Loucy (cell line): Measurements from ENCODE around the gene TEDC2.

Experiments
- EZH2phosphoT487 ChIP-seq: fragments of 200-600 bp; IDR thresholded peaks from 2 replicates; pipeline ENCODE4 v1.6.1; 2018; ENCODE audit warnings: antibody characterized with exemption, mild to moderate bottlenecking, moderate library complexity, borderline replicate concordance
- TF ChIP-seq, protein P1 (sequence below): fragments of 200-600 bp; sonication (generic); conservative IDR thresholded peaks from 2 replicates; pipeline ENCODE4 v1.5.1; 2014; ENCODE audit warnings: mild to moderate bottlenecking, antibody characterized with exemption, low read length

DNA sequence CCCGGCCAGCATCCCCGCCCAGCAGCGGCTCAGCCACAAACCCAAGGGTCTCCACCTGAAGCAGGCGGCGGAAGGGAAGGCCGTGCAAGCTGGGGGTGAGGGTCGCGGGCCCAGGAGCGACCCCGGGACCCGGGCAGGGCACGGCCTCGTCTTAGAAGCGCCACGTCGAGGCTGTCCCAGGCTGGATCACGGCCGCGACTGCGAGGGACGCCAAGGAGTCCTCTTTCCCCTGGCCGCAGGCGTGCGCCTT, 31.2 kb upstream of the TEDC2 start:
- TF ChIP-seq, protein P1, sequence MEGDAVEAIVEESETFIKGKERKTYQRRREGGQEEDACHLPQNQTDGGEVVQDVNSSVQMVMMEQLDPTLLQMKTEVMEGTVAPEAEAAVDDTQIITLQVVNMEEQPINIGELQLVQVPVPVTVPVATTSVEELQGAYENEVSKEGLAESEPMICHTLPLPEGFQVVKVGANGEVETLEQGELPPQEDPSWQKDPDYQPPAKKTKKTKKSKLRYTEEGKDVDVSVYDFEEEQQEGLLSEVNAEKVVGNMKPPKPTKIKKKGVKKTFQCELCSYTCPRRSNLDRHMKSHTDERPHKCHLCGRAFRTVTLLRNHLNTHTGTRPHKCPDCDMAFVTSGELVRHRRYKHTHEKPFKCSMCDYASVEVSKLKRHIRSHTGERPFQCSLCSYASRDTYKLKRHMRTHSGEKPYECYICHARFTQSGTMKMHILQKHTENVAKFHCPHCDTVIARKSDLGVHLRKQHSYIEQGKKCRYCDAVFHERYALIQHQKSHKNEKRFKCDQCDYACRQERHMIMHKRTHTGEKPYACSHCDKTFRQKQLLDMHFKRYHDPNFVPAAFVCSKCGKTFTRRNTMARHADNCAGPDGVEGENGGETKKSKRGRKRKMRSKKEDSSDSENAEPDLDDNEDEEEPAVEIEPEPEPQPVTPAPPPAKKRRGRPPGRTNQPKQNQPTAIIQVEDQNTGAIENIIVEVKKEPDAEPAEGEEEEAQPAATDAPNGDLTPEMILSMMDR = no peak
- no peak for TF ChIP-seq EZH2phosphoT487
